Measurements from ENCODE around the gene MYO15B. TPM values are rescaled to one million over a fixed set of nuclear protein-coding genes. Genes with fewer than 3 reads are reported as not detected.

MYO15B gene
- total and polyA plus RNA-seq, 2 donors (not counting 3 experiments of a cell fraction or from before 2014, with no cell fraction given), result 10.2 to 87.8 TPM

DNA sequence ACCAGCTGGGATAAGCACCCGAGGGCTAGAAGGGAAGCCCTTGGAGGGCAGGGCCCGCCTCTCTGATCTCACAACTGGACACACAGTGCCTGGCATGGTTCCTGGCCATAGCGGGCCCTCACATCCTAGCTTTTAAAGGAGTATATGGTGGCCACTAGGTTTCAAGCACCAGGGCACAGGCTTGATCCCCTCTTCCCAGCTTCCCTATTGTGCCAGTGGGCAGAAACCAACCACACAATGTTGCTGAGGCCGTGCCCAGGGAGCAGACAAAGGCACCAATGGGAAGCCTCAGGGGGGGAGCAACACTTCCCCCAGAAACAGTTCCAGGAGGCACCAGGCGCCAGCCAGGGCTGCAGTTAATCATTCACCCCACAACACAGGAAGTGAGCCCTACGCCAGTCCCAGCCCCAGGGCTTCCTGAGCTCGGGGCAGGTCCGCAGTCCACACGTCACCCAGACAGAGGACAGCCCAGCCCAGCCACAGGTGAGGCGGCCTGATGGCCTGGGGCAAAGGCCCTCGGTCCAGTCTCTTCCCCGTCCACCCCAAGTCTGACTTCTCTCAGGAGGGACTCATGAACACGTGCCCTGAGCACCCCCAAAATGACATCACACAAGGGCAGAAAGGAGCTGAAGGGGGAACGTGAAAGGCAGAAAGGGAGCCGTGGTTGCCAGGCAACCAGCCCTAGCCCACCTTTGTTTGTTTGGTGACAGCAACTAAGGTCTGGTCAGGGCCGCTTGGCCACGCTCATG, 58.5 kb downstream of the MYO15B start:
- Histone ChIP-seq H4K20me1 (replicated peaks; ENCODE audit: control insufficient read depth, extremely low read depth, insufficient read depth, low read length) (no peaks in the 10 kb centered on the region), H3K4me3 (replicated peaks in 1 of 3; ENCODE audit: insufficient read depth in 1 of 3, low read depth in 1 of 3, low read length in 3 of 3) (no peak overlapping the region), H3K9ac (replicated peaks; ENCODE audit: extremely low read depth, insufficient read depth, low read length) (peak overlapping the region; percentile 51), H3K79me2 (ENCODE audit: control insufficient read depth, insufficient read depth, low read length) (no peaks in the 10 kb centered on the region), H3K9me1 (replicated peaks; ENCODE audit: control insufficient read depth, extremely low read depth, insufficient read depth, low read length) (no peaks in the 10 kb centered on the region), H3K9me3 (replicated peaks; ENCODE audit: control insufficient read depth, insufficient read depth, low read length) (no peaks in the 10 kb centered on the region), H3K27me3 (ENCODE audit: control insufficient read depth in 2 of 2, insufficient read depth in 2 of 2, low read length in 2 of 2) (no peaks in the 10 kb centered on the region), H3K4me1 (ENCODE audit: control insufficient read depth, extremely low read depth, insufficient read depth, low read length) (peaks cover 16% of the 10 kb centered on the region), H3K36me3 (ENCODE audit: control insufficient read depth in 2 of 2, extremely low read depth in 1 of 2, insufficient read depth in 2 of 2, low read length in 2 of 2) (peaks cover 5 to 7% of the 10 kb centered on the region in 2 experiments), H3K27ac (ENCODE audit: insufficient read depth, low read depth, low read length) (peak overlapping the region; percentile 88), H3K4me2 (ENCODE audit: insufficient read depth, low read length) (peak overlapping the region; percentile 34), H2AFZ (ENCODE audit: low read depth, low read length) (peak overlapping the region; percentile 48)
- FAIRE-seq (peak; percentile 88), DNase-seq (ENCODE audit: low read depth, low spot score) (peak; percentile 80)
- TF ChIP-seq POLR2AphosphoS5 (IDR thresholded peaks at IDR 0.05; ENCODE audit: insufficient read depth, low read depth, low read length) (peak; percentile 26), JUN (IDR thresholded peaks at IDR 0.05; ENCODE audit: borderline replicate concordance, insufficient read depth, insufficient read length, low read depth) (no peak), FOS (IDR thresholded peaks at IDR 0.05; ENCODE audit: borderline replicate concordance, insufficient read depth, low read length) (no peak)
- TF ChIP-seq, protein P1, sequence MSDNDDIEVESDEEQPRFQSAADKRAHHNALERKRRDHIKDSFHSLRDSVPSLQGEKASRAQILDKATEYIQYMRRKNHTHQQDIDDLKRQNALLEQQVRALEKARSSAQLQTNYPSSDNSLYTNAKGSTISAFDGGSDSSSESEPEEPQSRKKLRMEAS (IDR thresholded peaks at IDR 0.05; ENCODE audit: insufficient read depth, insufficient read length), result no peak
- CTCF ChIA-PET, result interaction anchor here (0.8 to 19.2 kb wide), 8 partner anchors 8 to 107 kb away, joined by 3 to 446 read pairs (median 5); partner anchors contain the start of gene SMIM5
- POLR2A ChIA-PET, result interaction anchor here (2.1 kb wide), 1 partner anchor 12 kb away, joined by 6 read pairs; no protein-coding TSS in a partner anchor
- BruUV-seq (replicated peaks), result no TSS peak
- intact Hi-C loops (cut with micrococcal nuclease), result loop anchor here (1.0 kb wide), 1 partner anchor 8 kb away; no protein-coding TSS in a partner anchor
- dilution Hi-C loops (cut with MboI; ENCODE audit: extremely low pct_ligation_motif_present, low sequenced_read_pairs), result no loop called here

DNA sequence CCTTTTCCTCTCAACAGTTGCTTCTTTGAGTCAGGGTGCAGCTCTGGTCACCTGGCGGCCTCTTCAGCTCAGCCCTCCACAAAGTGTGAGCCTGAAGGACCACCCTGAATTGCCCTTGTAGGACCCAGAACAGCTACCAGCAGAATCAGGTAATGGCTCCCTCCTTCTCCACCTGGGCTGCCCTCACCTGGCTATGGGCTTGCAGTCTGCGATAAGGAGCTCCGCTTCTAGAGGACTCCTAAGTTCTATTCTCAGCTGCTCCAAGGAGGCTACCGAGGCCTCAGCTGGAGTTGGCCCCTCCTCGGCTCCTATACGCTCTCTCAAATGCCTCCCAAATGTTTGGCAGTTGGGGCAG, 59.0 kb downstream of the MYO15B start:
- ChIA-PET POLR2A (interaction anchor here (2.1 kb wide), 1 partner anchor 11 kb away, joined by 6 read pairs; no protein-coding TSS in a partner anchor), CTCF (interaction anchor here (1.3 to 19.2 kb wide), 5 partner anchors 8 to 107 kb away, joined by 4 to 446 read pairs (median 16); partner anchors contain the start of gene SMIM5)
- FAIRE-seq, result no peak
- Histone ChIP-seq H4K20me1 (replicated peaks; ENCODE audit: control insufficient read depth, extremely low read depth, insufficient read depth, low read length) (no peaks in the 10 kb centered on the region), H3K9ac (replicated peaks; ENCODE audit: extremely low read depth, insufficient read depth, low read length) (peak overlapping the region; percentile 24), H3K4me2 (ENCODE audit: insufficient read depth, low read length) (no peak overlapping the region), H3K27me3 (ENCODE audit: control insufficient read depth in 2 of 2, insufficient read depth in 2 of 2, low read length in 2 of 2) (no peaks in the 10 kb centered on the region), H3K79me2 (ENCODE audit: control insufficient read depth, insufficient read depth, low read length) (no peaks in the 10 kb centered on the region), H3K4me3 (replicated peaks in 1 of 3; ENCODE audit: insufficient read depth in 1 of 3, low read depth in 1 of 3, low read length in 3 of 3) (no peak overlapping the region), H3K9me1 (replicated peaks; ENCODE audit: control insufficient read depth, extremely low read depth, insufficient read depth, low read length) (no peaks in the 10 kb centered on the region), H3K9me3 (replicated peaks; ENCODE audit: control insufficient read depth, insufficient read depth, low read length) (no peaks in the 10 kb centered on the region), H3K36me3 (ENCODE audit: control insufficient read depth in 2 of 2, extremely low read depth in 1 of 2, insufficient read depth in 2 of 2, low read length in 2 of 2) (peaks cover 6 to 7% of the 10 kb centered on the region in 2 experiments), H3K27ac (ENCODE audit: insufficient read depth, low read depth, low read length) (peak overlapping the region; percentile 88), H3K4me1 (ENCODE audit: control insufficient read depth, extremely low read depth, insufficient read depth, low read length) (peaks cover 16% of the 10 kb centered on the region), H2AFZ (ENCODE audit: low read depth, low read length) (peak overlapping the region; percentile 48)
- TF ChIP-seq FOS (IDR thresholded peaks at IDR 0.05; ENCODE audit: borderline replicate concordance, insufficient read depth, low read length) (no peak), POLR2AphosphoS5 (IDR thresholded peaks at IDR 0.05; ENCODE audit: insufficient read depth, low read depth, low read length) (no peak), GATA2 (IDR thresholded peaks at IDR 0.05; ENCODE audit: insufficient read depth, insufficient read length, low read depth, low read length) (no peak), JUN (IDR thresholded peaks at IDR 0.05; ENCODE audit: borderline replicate concordance, insufficient read depth, insufficient read length, low read depth) (no peak), MYC (IDR thresholded peaks at IDR 0.05; ENCODE audit: low read depth, low read length) (no peak), EZH2 (IDR thresholded peaks at IDR 0.05; ENCODE audit: borderline replicate concordance, low read depth, low read length, severe bottlenecking) (no peak), POLR2A (IDR thresholded peaks at IDR 0.05; ENCODE audit: low read depth, low read length) (no peak)
- TF ChIP-seq, protein P2, sequence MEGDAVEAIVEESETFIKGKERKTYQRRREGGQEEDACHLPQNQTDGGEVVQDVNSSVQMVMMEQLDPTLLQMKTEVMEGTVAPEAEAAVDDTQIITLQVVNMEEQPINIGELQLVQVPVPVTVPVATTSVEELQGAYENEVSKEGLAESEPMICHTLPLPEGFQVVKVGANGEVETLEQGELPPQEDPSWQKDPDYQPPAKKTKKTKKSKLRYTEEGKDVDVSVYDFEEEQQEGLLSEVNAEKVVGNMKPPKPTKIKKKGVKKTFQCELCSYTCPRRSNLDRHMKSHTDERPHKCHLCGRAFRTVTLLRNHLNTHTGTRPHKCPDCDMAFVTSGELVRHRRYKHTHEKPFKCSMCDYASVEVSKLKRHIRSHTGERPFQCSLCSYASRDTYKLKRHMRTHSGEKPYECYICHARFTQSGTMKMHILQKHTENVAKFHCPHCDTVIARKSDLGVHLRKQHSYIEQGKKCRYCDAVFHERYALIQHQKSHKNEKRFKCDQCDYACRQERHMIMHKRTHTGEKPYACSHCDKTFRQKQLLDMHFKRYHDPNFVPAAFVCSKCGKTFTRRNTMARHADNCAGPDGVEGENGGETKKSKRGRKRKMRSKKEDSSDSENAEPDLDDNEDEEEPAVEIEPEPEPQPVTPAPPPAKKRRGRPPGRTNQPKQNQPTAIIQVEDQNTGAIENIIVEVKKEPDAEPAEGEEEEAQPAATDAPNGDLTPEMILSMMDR (IDR thresholded peaks at IDR 0.05; ENCODE audit: extremely low read depth in 1 of 2, insufficient read depth in 1 of 2, low read depth in 1 of 2, low read length in 2 of 2), result no peak
- TF ChIP-seq, protein P1 (IDR thresholded peaks at IDR 0.05; ENCODE audit: insufficient read depth, insufficient read length), result no peak
- intact Hi-C loops (cut with micrococcal nuclease), result loop anchor here (1.0 kb wide), 1 partner anchor 8 kb away; no protein-coding TSS in a partner anchor
- DNase-seq (ENCODE audit: low read depth, low spot score), result no peak
- no TSS peak for BruUV-seq (replicated peaks)
- dilution Hi-C loops (cut with MboI; ENCODE audit: extremely low pct_ligation_motif_present, low sequenced_read_pairs), result no loop called here
